Activated CD4-positive, alpha-beta T cell treated with anti-CD3 and anti-CD28 coated beads, Interleukin-2, amount 50 U/mL, for 4 hours (primary cell): ENCODE results near the gene CCDC116.
"Not testable (repeated sequence)": the region's sequence is repeated elsewhere in the genome, so short reads cannot be mapped to it uniquely, and the experiment has no call there.

Experiments
- DNase-seq, 2 experiments: peaks; one replicate each; pipeline ENCODE4 v3.0.0-alpha.2; 2020

The CCDC116 gene

GRCh38 chr22:21634081-21634480 lies 1.5 kb downstream of the CCDC116 start:
- no peak for DNase-seq

GRCh38 chr22:21634844-21635243 lies 2.3 kb downstream of the CCDC116 start:
- DNase-seq = no peak

GRCh38 chr22:21635771-21636510 lies 3.4 kb downstream of the CCDC116 start:
- no peak for DNase-seq

- DNase-seq = no peak
These were observed 4.2 kb downstream of the CCDC116 start for GRCh38 chr22:21636629-21637218.

- DNase-seq = not testable (repeated sequence)
These were observed 4.9 kb downstream of the CCDC116 start for GRCh38 chr22:21637450-21637849.

- no peak for DNase-seq
These were observed 6.8 kb downstream of the CCDC116 start for GRCh38 chr22:21639359-21639758.

GRCh38 chr22:21640810-21641209 lies 8.2 kb downstream of the CCDC116 start:
- no peak for DNase-seq

GRCh38 chr22:21641417-21641788 lies 8.8 kb downstream of the CCDC116 start:
- no peak for DNase-seq

- peak; percentile 97 for DNase-seq
These were observed 9.4 kb downstream of the CCDC116 start, which contains the start of gene SDF2L1 for GRCh38 chr22:21641789-21642583. SDF2L1 (plus strand) TSS chr22:21642302; CDS start chr22:21642337, 35 bp downstream.

- peak; percentile 51 to 56 for DNase-seq
These were observed 10.3 kb downstream of the CCDC116 start for GRCh38 chr22:21642584-21643448.

- DNase-seq = no peak
These were observed 11.2 kb downstream of the CCDC116 start for GRCh38 chr22:21643533-21644357.

- DNase-seq = not testable (repeated sequence)
These were observed 13.0 kb downstream of the CCDC116 start for GRCh38 chr22:21645513-21645912.

GRCh38 chr22:21646608-21647590 lies 14.3 kb downstream of the CCDC116 start:
- peak; percentile 76 to 80 for DNase-seq

- DNase-seq = no peak
These were observed 17.7 kb downstream of the CCDC116 start for GRCh38 chr22:21650280-21650679.

GRCh38 chr22:21650823-21651520 lies 18.4 kb downstream of the CCDC116 start:
- DNase-seq = no peak

GRCh38 chr22:21651521-21652009 lies 19.0 kb downstream of the CCDC116 start:
- no peak for DNase-seq

- peak; percentile 64 to 70 for DNase-seq
These were observed 19.5 kb downstream of the CCDC116 start for GRCh38 chr22:21652010-21652546.

- DNase-seq = no peak
These were observed 20.3 kb downstream of the CCDC116 start for GRCh38 chr22:21652547-21653545.
